ENCODE results near the gene CCR6.
"Not testable (repeated sequence)": the region's sequence is repeated elsewhere in the genome, so short reads cannot be mapped to it uniquely, and the experiment has no call there.

CCR6 gene

GRCh38 chr6:167178896-167179655 lies 56.2 kb downstream of the CCR6 start:
- DNase-seq: not testable (repeated sequence)

- not testable (repeated sequence) for DNase-seq
These were observed 57.2 kb downstream of the CCR6 start for GRCh38 chr6:167180086-167180485.

GRCh38 chr6:167181351-167181750 lies 58.5 kb downstream of the CCR6 start:
- not testable (repeated sequence) for DNase-seq

GRCh38 chr6:167182913-167183314 lies 60.0 kb downstream of the CCR6 start:
- DNase-seq: not testable (repeated sequence)

- DNase-seq: not testable (repeated sequence)
These were observed 62.2 kb downstream of the CCR6 start for GRCh38 chr6:167185101-167185500.

DNA sequence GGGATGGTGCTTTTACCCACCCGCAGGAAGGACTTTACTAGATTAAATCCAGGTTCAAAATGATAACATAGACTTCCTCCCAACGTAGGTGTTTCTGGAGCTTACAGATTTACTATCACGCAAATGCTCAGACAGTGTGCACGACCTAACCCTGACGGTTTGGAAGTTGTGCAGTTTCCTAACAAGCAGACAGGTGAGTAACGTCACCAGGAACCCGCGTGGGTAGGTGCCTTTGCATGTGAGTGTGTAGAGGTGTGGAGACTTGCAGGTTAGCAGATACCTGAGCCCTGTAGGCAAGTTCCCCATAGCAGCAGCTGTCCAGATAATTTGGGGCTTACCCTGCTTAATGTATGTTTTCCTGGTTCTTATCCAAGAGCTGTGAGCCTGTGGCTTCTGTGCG lies 64.4 kb downstream of the CCR6 start:
- DNase-seq: not testable (repeated sequence)

All from stimulated activated CD4-positive, alpha-beta T cell treated with anti-CD3 and anti-CD28 coated beads, Interleukin-4, amount 100 ng/mL, for 1 hour (primary cell).